Stimulated activated naive CD8-positive, alpha-beta T cell treated with anti-CD3 and anti-CD28 coated beads, Interleukin-15, Interleukin-2, amounts not matched to agents 100 ng/mL and 50 ng/mL, for 24 hours (primary cell): ENCODE results near the gene CDK17.
A peak's percentile ranks its signal among the peaks of the same experiment; 100 is the strongest.

Experiments
- H3K27ac Mint-ChIP-seq: one replicate; pipeline ENCODE4 v1.8.0; 2021; ENCODE audit warnings: mild to moderate bottlenecking, mixed read lengths
- H3K27me3 Mint-ChIP-seq: one replicate; pipeline ENCODE4 v1.8.0; 2021; ENCODE audit warnings: mixed read lengths
- H3K36me3 Mint-ChIP-seq: one replicate; pipeline ENCODE4 v1.8.0; 2021; ENCODE audit warnings: low read depth, mixed read lengths
- H3K4me1 Mint-ChIP-seq: one replicate; pipeline ENCODE4 v1.8.0; 2021; ENCODE audit warnings: low read depth, mixed read lengths
- H3K4me3 Mint-ChIP-seq: one replicate; pipeline ENCODE4 v1.8.0; 2021; ENCODE audit warnings: mild to moderate bottlenecking, mixed read lengths
- H3K9me3 Mint-ChIP-seq: one replicate; pipeline ENCODE4 v1.8.0; 2021; ENCODE audit warnings: mixed read lengths

Gene CDK17

DNA sequence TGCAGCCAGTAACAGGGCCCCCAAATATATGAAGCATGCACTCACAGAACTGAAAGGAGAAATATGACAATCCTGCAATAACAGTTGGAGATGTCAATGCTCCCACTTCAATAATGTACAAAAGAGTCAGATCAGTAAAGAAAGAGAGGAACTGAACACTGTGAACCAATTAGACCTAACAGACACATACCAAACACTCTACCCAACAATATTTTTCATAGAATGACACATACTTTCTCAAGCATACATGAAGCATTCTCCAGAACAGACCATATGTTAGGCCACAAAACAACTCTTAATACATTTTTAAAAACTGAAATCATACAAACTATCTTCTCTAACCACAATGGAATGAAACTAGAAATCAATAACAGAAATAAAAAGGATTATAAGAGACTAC, 125.9 kb downstream of the CDK17 start:
- no peaks in the 10 kb centered on the region for H3K9me3 Mint-ChIP-seq
- peaks cover 70% of the 10 kb centered on the region for H3K36me3 Mint-ChIP-seq
- H3K27ac Mint-ChIP-seq, result peak overlapping the region; percentile 11
- H3K4me3 Mint-ChIP-seq, result no peak overlapping the region
- peaks cover 21% of the 10 kb centered on the region for H3K4me1 Mint-ChIP-seq
- H3K27me3 Mint-ChIP-seq, result no peaks in the 10 kb centered on the region

DNA sequence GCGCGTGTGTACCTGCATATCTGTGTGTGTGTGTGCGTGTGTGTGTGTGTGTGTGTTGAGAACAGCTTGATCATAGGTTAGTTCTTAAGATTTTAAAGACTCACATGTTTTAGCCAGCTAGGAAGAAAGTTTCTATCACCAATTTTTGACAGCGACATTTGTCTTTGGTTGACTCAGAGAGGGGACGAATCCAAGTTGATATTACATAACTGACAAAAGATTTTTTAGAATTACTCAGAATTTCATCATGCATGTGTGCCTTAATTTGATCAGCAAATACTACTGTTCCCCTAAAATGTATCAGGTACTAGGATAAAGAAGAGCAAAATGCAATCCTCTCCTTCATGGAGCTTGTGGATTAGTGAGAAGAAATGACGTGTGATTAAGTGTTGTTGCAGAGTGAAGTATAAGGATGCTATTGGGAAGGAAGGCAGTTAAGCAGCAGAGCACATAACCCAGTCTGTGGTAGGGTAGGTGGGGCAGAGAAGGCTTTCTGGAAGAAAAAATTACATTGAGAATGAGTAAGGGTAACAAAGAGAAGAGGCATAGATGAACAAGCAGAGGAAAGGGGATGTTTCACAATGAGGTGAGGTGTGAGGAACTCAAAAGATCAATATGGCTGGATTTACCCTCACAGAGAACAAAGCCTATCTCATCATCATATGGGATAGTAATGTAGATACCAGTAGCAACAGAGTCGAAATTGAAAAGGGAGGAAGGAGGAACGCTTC, 128.6 kb downstream of the CDK17 start:
- Mint-ChIP-seq H3K4me1 (peaks cover 21% of the 10 kb centered on the region), H3K9me3 (no peaks in the 10 kb centered on the region), H3K36me3 (peaks cover 70% of the 10 kb centered on the region), H3K27ac (peak overlapping the region; percentile 45), H3K27me3 (no peaks in the 10 kb centered on the region), H3K4me3 (no peak overlapping the region)

- Mint-ChIP-seq H3K27me3 (no peaks in the 10 kb centered on the region), H3K27ac (no peak overlapping the region)
Measured at GRCh38 chr12:96266238-96266637, 134.0 kb downstream of the CDK17 start.

DNA sequence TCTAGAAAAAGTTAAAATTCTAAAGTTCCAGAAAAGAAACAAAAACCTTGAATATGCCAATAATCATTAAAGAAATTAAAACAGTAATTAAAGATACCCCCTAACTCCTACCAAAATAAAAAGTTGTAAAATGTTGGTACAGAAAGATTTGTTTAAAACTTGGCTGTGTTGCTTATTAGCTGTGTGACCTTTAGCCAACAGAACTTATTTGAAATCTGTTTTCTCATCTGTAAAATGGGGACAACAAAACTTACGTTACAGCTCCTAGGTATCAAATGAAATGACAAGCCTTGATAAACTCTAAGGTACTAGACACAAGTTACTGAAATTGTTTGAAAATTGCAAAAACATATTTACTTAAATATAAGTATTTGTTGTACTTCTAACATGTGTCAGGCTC, 134.4 kb downstream of the CDK17 start:
- no peaks in the 10 kb centered on the region for H3K4me1 Mint-ChIP-seq
- H3K27ac Mint-ChIP-seq, result no peak overlapping the region
- H3K9me3 Mint-ChIP-seq, result no peaks in the 10 kb centered on the region
- H3K36me3 Mint-ChIP-seq, result peaks cover 57% of the 10 kb centered on the region
- no peak overlapping the region for H3K4me3 Mint-ChIP-seq
- H3K27me3 Mint-ChIP-seq, result no peaks in the 10 kb centered on the region

More at GRCh38 chr12:96266238-96266637, 134.0 kb downstream of the CDK17 start:
- Mint-ChIP-seq H3K4me3 (no peak overlapping the region), H3K36me3 (peaks cover 57% of the 10 kb centered on the region), H3K4me1 (no peaks in the 10 kb centered on the region), H3K9me3 (no peaks in the 10 kb centered on the region)

DNA sequence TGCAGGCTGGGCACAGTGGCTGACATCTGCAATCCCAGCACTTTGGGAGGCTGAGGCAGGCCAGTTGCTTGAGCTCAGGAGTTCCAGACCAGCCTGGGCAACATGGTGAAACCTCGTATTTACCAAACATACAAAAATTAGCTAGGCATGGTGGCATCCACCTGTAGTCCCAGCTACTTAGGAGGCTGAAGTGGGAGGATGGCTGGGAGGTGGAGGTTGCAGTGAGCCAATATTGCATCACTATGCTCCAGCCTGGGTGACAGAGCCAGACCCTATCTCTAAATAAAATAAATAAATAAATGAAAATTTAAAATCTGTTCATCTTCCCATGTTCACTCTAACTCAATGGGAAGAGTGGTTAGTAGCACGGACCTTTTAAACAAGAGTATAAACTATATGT, 134.8 kb downstream of the CDK17 start:
- Mint-ChIP-seq H3K4me1 (peaks cover 2% of the 10 kb centered on the region), H3K4me3 (no peak overlapping the region), H3K36me3 (peaks cover 61% of the 10 kb centered on the region), H3K9me3 (no peaks in the 10 kb centered on the region), H3K27ac (no peak overlapping the region), H3K27me3 (no peaks in the 10 kb centered on the region)

- H3K4me1 Mint-ChIP-seq, result peaks cover 2% of the 10 kb centered on the region
Measured at GRCh38 chr12:96263449-96263902, 136.8 kb downstream of the CDK17 start.

DNA sequence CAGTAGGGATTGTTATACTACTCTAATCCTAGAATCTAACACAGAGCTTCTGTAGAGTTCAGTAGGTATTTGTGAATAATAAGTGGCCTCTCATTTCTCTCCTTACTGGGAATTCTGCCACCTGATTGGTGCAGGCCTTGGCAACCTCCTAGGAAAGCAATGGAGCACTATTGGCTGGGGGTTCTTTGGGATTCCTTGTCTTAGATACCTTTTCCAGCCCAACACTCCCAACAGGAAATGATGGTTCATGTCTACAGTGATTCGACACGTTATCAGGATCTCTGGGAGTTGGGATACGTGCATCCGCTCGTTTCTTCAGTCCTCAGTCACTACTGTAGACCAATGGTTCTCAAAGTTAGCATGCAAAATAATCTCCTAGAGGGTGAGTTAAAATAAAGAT, 138.7 kb downstream of the CDK17 start:
- H3K27ac Mint-ChIP-seq, result no peak overlapping the region
- no peaks in the 10 kb centered on the region for H3K27me3 Mint-ChIP-seq
- peaks cover 2% of the 10 kb centered on the region for H3K4me1 Mint-ChIP-seq
- peaks cover 48% of the 10 kb centered on the region for H3K36me3 Mint-ChIP-seq
- no peak overlapping the region for H3K4me3 Mint-ChIP-seq
- H3K9me3 Mint-ChIP-seq, result no peaks in the 10 kb centered on the region

More at GRCh38 chr12:96263449-96263902, 136.8 kb downstream of the CDK17 start:
- Mint-ChIP-seq H3K9me3 (no peaks in the 10 kb centered on the region), H3K4me3 (no peak overlapping the region), H3K27me3 (no peaks in the 10 kb centered on the region), H3K36me3 (peaks cover 57% of the 10 kb centered on the region), H3K27ac (no peak overlapping the region)

- Mint-ChIP-seq H3K4me1 (peaks cover 2% of the 10 kb centered on the region), H3K9me3 (no peaks in the 10 kb centered on the region), H3K27me3 (no peaks in the 10 kb centered on the region), H3K27ac (peak overlapping the region; percentile 6), H3K4me3 (no peak overlapping the region), H3K36me3 (peaks cover 44% of the 10 kb centered on the region)
Measured at GRCh38 chr12:96260644-96261043, 139.6 kb downstream of the CDK17 start.

GRCh38 chr12:96260231-96260630, 140.0 kb downstream of the CDK17 start:
- Mint-ChIP-seq H3K4me1 (peaks cover 2% of the 10 kb centered on the region), H3K36me3 (peaks cover 42% of the 10 kb centered on the region), H3K27ac (peak overlapping the region; percentile 6), H3K4me3 (no peak overlapping the region), H3K9me3 (no peaks in the 10 kb centered on the region), H3K27me3 (no peaks in the 10 kb centered on the region)

GRCh38 chr12:96258104-96258961, 141.9 kb downstream of the CDK17 start:
- Mint-ChIP-seq H3K4me3 (no peak overlapping the region), H3K27ac (no peak overlapping the region), H3K36me3 (peaks cover 30% of the 10 kb centered on the region)

GRCh38 chr12:96257550-96258103, 142.6 kb downstream of the CDK17 start:
- Mint-ChIP-seq H3K4me1 (peaks cover 2% of the 10 kb centered on the region), H3K27ac (no peak overlapping the region), H3K4me3 (no peak overlapping the region), H3K9me3 (no peaks in the 10 kb centered on the region), H3K36me3 (peaks cover 28% of the 10 kb centered on the region), H3K27me3 (no peaks in the 10 kb centered on the region)

More at GRCh38 chr12:96258104-96258961, 141.9 kb downstream of the CDK17 start:
- Mint-ChIP-seq H3K27me3 (no peaks in the 10 kb centered on the region), H3K4me1 (peaks cover 2% of the 10 kb centered on the region), H3K9me3 (no peaks in the 10 kb centered on the region)

GRCh38 chr12:96256672-96257361, 143.4 kb downstream of the CDK17 start:
- no peaks in the 10 kb centered on the region for H3K27me3 Mint-ChIP-seq
- H3K27ac Mint-ChIP-seq, result no peak overlapping the region
- peaks cover 36% of the 10 kb centered on the region for H3K36me3 Mint-ChIP-seq
- no peaks in the 10 kb centered on the region for H3K9me3 Mint-ChIP-seq
- H3K4me3 Mint-ChIP-seq, result no peak overlapping the region
- H3K4me1 Mint-ChIP-seq, result peaks cover 2% of the 10 kb centered on the region

DNA sequence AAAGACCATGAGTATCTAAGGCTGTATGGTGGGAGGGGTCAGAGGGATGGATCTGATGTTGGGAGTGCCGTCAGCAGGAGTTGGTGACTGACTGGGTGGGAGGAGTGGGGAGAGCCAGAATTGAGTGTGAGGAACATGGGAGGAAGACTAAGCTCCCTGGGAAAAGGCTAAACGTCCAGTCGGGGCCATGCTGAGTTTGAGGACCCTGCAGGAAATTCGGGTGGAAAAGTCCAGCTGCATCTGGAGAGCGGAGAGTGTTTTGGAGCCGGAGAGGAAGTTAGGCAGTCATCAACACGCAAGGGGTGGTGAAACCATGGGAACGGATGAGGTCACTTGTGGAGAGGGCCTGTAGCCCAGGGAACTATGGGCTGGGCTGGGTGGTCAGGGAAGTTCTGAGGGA, 145.2 kb downstream of the CDK17 start:
- Mint-ChIP-seq H3K27me3 (no peaks in the 10 kb centered on the region), H3K27ac (no peak overlapping the region), H3K4me1 (peaks cover 11% of the 10 kb centered on the region), H3K36me3 (peaks cover 40% of the 10 kb centered on the region), H3K4me3 (no peak overlapping the region), H3K9me3 (no peaks in the 10 kb centered on the region)

- H3K9me3 Mint-ChIP-seq, result no peaks in the 10 kb centered on the region
- peaks cover 36% of the 10 kb centered on the region for H3K4me1 Mint-ChIP-seq
- no peaks in the 10 kb centered on the region for H3K27me3 Mint-ChIP-seq
- H3K36me3 Mint-ChIP-seq, result peaks cover 57% of the 10 kb centered on the region
- H3K4me3 Mint-ChIP-seq, result no peak overlapping the region
- no peak overlapping the region for H3K27ac Mint-ChIP-seq
Measured at GRCh38 chr12:96250119-96250685, 150.0 kb downstream of the CDK17 start.
